Measurements from ENCODE around the gene CCDC169.

DNA sequence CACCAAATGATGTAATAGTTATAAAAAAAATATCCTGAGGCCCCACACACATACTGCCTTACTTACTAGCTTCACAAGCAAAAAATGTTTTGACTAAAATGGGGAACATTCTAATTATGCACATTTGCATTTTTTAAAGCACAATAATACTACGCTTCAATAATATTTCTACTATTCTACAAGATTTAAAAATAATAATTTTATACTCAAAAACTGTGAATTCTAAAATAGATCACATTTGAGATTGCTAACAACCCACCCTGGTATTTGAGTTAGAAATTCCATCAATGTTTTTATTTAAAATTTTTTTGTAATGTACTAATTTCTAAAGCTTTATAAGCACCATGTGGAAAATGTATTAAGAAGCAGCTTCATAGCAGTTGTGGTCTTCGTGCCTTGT lies 24.2 kb downstream of the CCDC169 start:
- TF ChIP-seq MXI1 (IDR thresholded peaks at IDR 0.05; ENCODE audit: borderline replicate concordance, low read depth, low read length): no peak
- TF ChIP-seq MAFK (IDR thresholded peaks at IDR 0.05; ENCODE audit: low read depth, low read length): no peak
- no peak for TF ChIP-seq RAD21 (IDR thresholded peaks at IDR 0.05; ENCODE audit: low read length)
- TF ChIP-seq CTCF (conservative IDR thresholded peaks at IDR 0.05; ENCODE audit: low read depth, low read length): no peak
- no peak for TF ChIP-seq POLR2A (IDR thresholded peaks at IDR 0.05; ENCODE audit: low read depth, low read length)
- TF ChIP-seq ELK1 (IDR thresholded peaks at IDR 0.05; ENCODE audit: borderline replicate concordance, low read depth, low read length): no peak
- no peak for TF ChIP-seq RFX5 (IDR thresholded peaks at IDR 0.05; ENCODE audit: low read depth, low read length)
- TF ChIP-seq CHD1 (IDR thresholded peaks at IDR 0.05; ENCODE audit: low read depth, low read length): no peak
- no peak for TF ChIP-seq SMC3 (IDR thresholded peaks at IDR 0.05; ENCODE audit: low read depth, low read length)
- no peak for TF ChIP-seq BHLHE40 (IDR thresholded peaks at IDR 0.05; ENCODE audit: low read depth, low read length)
- no peak for TF ChIP-seq RCOR1 (IDR thresholded peaks at IDR 0.05; ENCODE audit: insufficient replicate concordance, low read length)
- no peak for TF ChIP-seq USF2 (IDR thresholded peaks at IDR 0.05; ENCODE audit: low read depth, low read length)
- TF ChIP-seq CEBPB (IDR thresholded peaks at IDR 0.05; ENCODE audit: low read depth, low read length): no peak
- TF ChIP-seq FOS (IDR thresholded peaks at IDR 0.05; ENCODE audit: low read depth, low read length): no peak

Data from IMR-90 (cell line).